Subcutaneous adipose tissue (tissue), 4 donors: ENCODE results near the gene HS3ST3A1. TPM values are rescaled to one million over a fixed set of nuclear protein-coding genes. Genes with fewer than 3 reads are reported as not detected.

Experiments used
- total RNA-seq, 4 donors: library from RNA; depleted of rRNA; stranded (reverse); fragments of >200 nt; gene quantifications; one replicate each; pipeline ENCODE4 v1.1.0, GENCODE V29; 2016
- TF ChIP-seq, protein P1 (sequence below): fragments of 450-650 bp; IDR thresholded peaks from one replicate; pipeline ENCODE4 v1.5.1; 2016; ENCODE audit warnings: low read depth, mild to moderate bottlenecking, control low read depth, antibody characterized with exemption, moderate library complexity

HS3ST3A1 gene
- total RNA-seq, 4 donors from 2014 or later: 0.19 to 3.6 (median 1.3) TPM; not detected in 1

- TF ChIP-seq, protein P1, sequence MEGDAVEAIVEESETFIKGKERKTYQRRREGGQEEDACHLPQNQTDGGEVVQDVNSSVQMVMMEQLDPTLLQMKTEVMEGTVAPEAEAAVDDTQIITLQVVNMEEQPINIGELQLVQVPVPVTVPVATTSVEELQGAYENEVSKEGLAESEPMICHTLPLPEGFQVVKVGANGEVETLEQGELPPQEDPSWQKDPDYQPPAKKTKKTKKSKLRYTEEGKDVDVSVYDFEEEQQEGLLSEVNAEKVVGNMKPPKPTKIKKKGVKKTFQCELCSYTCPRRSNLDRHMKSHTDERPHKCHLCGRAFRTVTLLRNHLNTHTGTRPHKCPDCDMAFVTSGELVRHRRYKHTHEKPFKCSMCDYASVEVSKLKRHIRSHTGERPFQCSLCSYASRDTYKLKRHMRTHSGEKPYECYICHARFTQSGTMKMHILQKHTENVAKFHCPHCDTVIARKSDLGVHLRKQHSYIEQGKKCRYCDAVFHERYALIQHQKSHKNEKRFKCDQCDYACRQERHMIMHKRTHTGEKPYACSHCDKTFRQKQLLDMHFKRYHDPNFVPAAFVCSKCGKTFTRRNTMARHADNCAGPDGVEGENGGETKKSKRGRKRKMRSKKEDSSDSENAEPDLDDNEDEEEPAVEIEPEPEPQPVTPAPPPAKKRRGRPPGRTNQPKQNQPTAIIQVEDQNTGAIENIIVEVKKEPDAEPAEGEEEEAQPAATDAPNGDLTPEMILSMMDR: no peak
Measured at GRCh38 chr17:13575466-13575865, 26.3 kb downstream of the HS3ST3A1 start.

- TF ChIP-seq, protein P1: no peak
Measured at GRCh38 chr17:13572581-13572980, 29.1 kb downstream of the HS3ST3A1 start.

DNA sequence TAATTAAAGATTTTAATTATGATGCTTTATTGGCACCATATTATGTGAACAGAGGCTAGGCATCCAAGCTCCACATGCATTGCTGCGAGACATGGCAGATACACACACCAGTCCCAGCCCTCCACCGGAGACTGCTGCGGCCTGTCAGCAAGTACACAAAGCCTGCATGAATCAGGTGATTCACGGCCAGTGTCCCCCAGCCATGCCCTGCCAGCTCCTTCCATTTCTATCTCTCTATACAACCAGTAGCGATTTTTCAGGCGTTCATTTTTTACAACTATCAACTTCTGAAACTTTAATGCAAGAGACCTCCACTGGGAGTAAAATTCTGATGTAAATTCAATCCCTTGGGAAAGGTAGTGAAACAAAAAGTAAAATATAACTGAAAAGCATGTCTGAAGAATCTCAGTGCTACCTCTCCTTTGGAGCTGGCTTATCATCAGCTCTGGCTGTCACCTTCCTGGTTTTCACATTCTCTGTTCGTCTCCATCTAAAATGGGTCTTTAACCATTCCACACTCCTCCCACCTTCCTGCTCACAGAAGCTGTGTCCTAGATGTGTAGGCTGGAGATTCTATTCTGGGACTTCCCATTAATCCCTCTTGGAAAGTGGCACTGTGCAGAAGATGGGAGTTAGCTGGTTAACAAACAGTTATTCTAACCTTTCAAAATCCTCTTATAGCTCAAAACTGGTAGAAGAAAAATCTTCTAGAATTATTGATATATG lies 32.2 kb downstream of the HS3ST3A1 start:
- TF ChIP-seq, protein P1: no peak

GRCh38 chr17:13568582-13569397 lies 32.9 kb downstream of the HS3ST3A1 start:
- TF ChIP-seq, protein P1: no peak

- TF ChIP-seq, protein P1: no peak
Measured at GRCh38 chr17:13563866-13564265, 37.9 kb downstream of the HS3ST3A1 start.

DNA sequence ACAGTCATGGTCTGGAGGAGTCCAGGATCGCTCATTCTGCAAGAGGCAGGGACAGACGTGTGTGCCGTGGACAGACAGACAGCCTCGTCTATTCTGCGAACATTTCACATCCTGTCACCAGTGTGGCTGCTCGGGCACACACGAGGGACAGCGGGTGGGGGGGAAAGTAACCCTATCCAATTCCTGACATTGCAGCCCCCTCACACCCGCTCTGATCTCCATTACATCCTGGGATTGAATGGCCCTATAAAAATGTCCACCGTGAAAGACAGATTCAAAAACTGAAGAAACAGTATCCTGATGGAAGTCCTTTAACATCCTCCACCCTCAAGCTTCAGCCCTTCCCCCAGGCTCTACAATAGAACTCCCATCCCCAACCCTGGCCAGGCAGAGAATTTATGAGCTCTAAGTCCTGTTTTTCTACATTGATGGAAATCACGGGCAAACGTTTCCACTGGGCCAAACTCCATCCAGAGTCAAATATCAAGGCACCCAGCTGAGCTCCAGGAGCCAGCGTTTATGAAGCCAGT lies 39.4 kb downstream of the HS3ST3A1 start:
- TF ChIP-seq, protein P1: no peak
